ENCODE measurements around the gene TBC1D14. TPM values are rescaled to one million over a fixed set of nuclear protein-coding genes. Genes with fewer than 3 reads are reported as not detected.

The TBC1D14 gene
- total and polyA plus RNA-seq, 10 of the 15 experiments (the other 5 are each of a cell fraction or from before 2014, with no cell fraction given), result 0.87 to 39.3 (median 30.1) TPM

DNA sequence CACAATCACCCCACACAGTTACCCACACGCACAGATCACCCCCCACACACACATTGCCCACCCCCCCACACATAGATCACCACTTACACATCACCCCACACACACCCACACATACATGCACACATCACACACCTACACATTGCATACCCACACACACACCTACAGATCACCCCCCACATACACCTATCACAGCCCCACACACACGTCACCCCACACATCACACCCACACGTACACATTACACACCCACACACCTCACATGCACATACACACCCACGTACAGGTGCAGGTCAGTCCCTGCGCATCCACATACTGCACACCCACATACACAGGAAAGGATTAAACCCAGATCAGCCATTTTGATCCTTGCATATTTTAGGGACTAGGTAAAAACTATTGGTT, 118.3 kb downstream of the TBC1D14 start:
- Histone ChIP-seq H2AFZ (ENCODE audit: control insufficient read depth, low read depth, low read length) (no peak overlapping the region), H3K4me2 (ENCODE audit: control insufficient read depth, insufficient read depth) (no peak overlapping the region), H3K36me3 (ENCODE audit: control insufficient read depth in 2 of 2, insufficient read depth in 2 of 2, low read length in 1 of 2) (peaks cover 9 to 30% of the 10 kb centered on the region in 2 experiments), H3K4me3 (no peak overlapping the region), H3K9ac (ENCODE audit: control insufficient read depth, insufficient read depth, low read length) (no peak overlapping the region), H4K20me1 (ENCODE audit: control insufficient read depth, insufficient read depth) (no peaks in the 10 kb centered on the region), H3K9me3 (replicated peaks; ENCODE audit: control insufficient read depth, insufficient read depth, low read length) (no peaks in the 10 kb centered on the region), H3K79me2 (ENCODE audit: control insufficient read depth, insufficient read depth, low read length) (no peaks in the 10 kb centered on the region), H3K27ac (ENCODE audit: control insufficient read depth, insufficient read depth) (no peak overlapping the region), H3K27me3 (replicated peaks in 1 of 2; ENCODE audit: control insufficient read depth in 2 of 2, insufficient read depth in 2 of 2, low read length in 1 of 2) (no peaks in the 10 kb centered on the region), H3K4me1 (ENCODE audit: control insufficient read depth, insufficient read depth, low read length) (no peaks in the 10 kb centered on the region)
- SMC1A ChIA-PET (ENCODE audit: uncharacterized antibody, unreplicated experiment), result no interaction called here
- in situ Hi-C loops (cut with MboI) (no loop called here), intact Hi-C loops (cut with micrococcal nuclease; ENCODE audit: unreplicated experiment) (no loop called here)
- TF ChIP-seq, protein P1, sequence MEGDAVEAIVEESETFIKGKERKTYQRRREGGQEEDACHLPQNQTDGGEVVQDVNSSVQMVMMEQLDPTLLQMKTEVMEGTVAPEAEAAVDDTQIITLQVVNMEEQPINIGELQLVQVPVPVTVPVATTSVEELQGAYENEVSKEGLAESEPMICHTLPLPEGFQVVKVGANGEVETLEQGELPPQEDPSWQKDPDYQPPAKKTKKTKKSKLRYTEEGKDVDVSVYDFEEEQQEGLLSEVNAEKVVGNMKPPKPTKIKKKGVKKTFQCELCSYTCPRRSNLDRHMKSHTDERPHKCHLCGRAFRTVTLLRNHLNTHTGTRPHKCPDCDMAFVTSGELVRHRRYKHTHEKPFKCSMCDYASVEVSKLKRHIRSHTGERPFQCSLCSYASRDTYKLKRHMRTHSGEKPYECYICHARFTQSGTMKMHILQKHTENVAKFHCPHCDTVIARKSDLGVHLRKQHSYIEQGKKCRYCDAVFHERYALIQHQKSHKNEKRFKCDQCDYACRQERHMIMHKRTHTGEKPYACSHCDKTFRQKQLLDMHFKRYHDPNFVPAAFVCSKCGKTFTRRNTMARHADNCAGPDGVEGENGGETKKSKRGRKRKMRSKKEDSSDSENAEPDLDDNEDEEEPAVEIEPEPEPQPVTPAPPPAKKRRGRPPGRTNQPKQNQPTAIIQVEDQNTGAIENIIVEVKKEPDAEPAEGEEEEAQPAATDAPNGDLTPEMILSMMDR (IDR thresholded peaks at IDR 0.05 in 2 of 3, conservative IDR thresholded peaks at IDR 0.05 in 1 of 3; ENCODE audit: control insufficient read depth in 2 of 3, extremely low read depth in 1 of 3, insufficient read depth in 1 of 3, low read depth in 3 of 3, low read length in 3 of 3), result no peak
- no peak for TF ChIP-seq TCF3 (IDR thresholded peaks at IDR 0.05; ENCODE audit: borderline replicate concordance, insufficient read depth, low read depth, low read length)
- TF ChIP-seq, protein P2, sequence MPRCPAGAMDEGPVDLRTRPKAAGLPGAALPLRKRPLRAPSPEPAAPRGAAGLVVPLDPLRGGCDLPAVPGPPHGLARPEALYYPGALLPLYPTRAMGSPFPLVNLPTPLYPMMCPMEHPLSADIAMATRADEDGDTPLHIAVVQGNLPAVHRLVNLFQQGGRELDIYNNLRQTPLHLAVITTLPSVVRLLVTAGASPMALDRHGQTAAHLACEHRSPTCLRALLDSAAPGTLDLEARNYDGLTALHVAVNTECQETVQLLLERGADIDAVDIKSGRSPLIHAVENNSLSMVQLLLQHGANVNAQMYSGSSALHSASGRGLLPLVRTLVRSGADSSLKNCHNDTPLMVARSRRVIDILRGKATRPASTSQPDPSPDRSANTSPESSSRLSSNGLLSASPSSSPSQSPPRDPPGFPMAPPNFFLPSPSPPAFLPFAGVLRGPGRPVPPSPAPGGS (IDR thresholded peaks at IDR 0.05; ENCODE audit: borderline replicate concordance, insufficient read depth, low read depth, low read length, poor library complexity, severe bottlenecking), result peak; percentile 69
- ATAC-seq (no peak), FAIRE-seq (no peak), DNase-seq (ENCODE audit: low read depth, low spot score) (no peak)
- CTCF ChIA-PET, result no interaction called here
- POLR2A ChIA-PET, result no interaction called here
- no TSS peak for BruUV-seq (replicated peaks)
- WGBS (ENCODE audit: insufficient coverage, insufficient replicate concordance, low lambda C conversion rate, missing lambda C conversion rate), result 94% methylated on average over 5 of the region's 5 CpGs
- RAD21 ChIA-PET (ENCODE audit: unreplicated experiment), result no interaction called here
